ENCODE data around the gene GRIN2A.

Gene GRIN2A

GRCh38 chr16:10027553-10027952, 154.7 kb downstream of the GRIN2A start:
- no peak for DNase-seq

- no peak for DNase-seq
These were observed 155.6 kb downstream of the GRIN2A start for GRCh38 chr16:10026593-10026992.

- DNase-seq, result no peak
These were observed 160.1 kb downstream of the GRIN2A start for GRCh38 chr16:10022098-10022497.

- DNase-seq, result no peak
These were observed 161.4 kb downstream of the GRIN2A start for GRCh38 chr16:10020866-10021265.

- no peak for DNase-seq
These were observed 165.5 kb downstream of the GRIN2A start for GRCh38 chr16:10016752-10017151.

GRCh38 chr16:10015397-10015796, 166.8 kb downstream of the GRIN2A start:
- no peak for DNase-seq

- no peak for DNase-seq
These were observed 168.5 kb downstream of the GRIN2A start for GRCh38 chr16:10013774-10014173.

- DNase-seq, result no peak
These were observed 168.9 kb downstream of the GRIN2A start for GRCh38 chr16:10013364-10013763.

- no peak for DNase-seq
These were observed 172.5 kb downstream of the GRIN2A start for GRCh38 chr16:10009684-10010083.

GRCh38 chr16:10003486-10003885, 178.7 kb downstream of the GRIN2A start:
- no peak for DNase-seq

GRCh38 chr16:10001258-10001775, 180.9 kb downstream of the GRIN2A start:
- DNase-seq, result no peak

- DNase-seq, result no peak
These were observed 186.0 kb downstream of the GRIN2A start for GRCh38 chr16:9996221-9996620.

- no peak for DNase-seq
These were observed 189.8 kb downstream of the GRIN2A start for GRCh38 chr16:9992441-9992840.

GRCh38 chr16:9980981-9981380, 201.2 kb downstream of the GRIN2A start:
- DNase-seq, result no peak

- DNase-seq, result no peak
These were observed 204.0 kb downstream of the GRIN2A start for GRCh38 chr16:9978160-9978725.

GRCh38 chr16:9977333-9977897, 204.8 kb downstream of the GRIN2A start:
- DNase-seq, result no peak

- no peak for DNase-seq
These were observed 205.6 kb downstream of the GRIN2A start for GRCh38 chr16:9976601-9977000.

- DNase-seq, result no peak
These were observed 210.3 kb downstream of the GRIN2A start for GRCh38 chr16:9971907-9972306.

GRCh38 chr16:9970796-9971195, 211.4 kb downstream of the GRIN2A start:
- no peak for DNase-seq

GRCh38 chr16:9970244-9970643, 212.0 kb downstream of the GRIN2A start:
- no peak for DNase-seq

- no peak for DNase-seq
These were observed 212.6 kb downstream of the GRIN2A start for GRCh38 chr16:9969580-9969979.

- DNase-seq, result no peak
These were observed 215.6 kb downstream of the GRIN2A start for GRCh38 chr16:9966569-9967157.

GRCh38 chr16:9965079-9965478, 217.1 kb downstream of the GRIN2A start:
- no peak for DNase-seq

- DNase-seq, result no peak
These were observed 217.8 kb downstream of the GRIN2A start for GRCh38 chr16:9964426-9964825.

- no peak for DNase-seq
These were observed 224.8 kb downstream of the GRIN2A start for GRCh38 chr16:9957433-9957832.

Measured in CD4-positive, alpha-beta T cell treated with Interleukin-17A for 4 hours (primary cell).